ENCODE measurements around the gene MBD2. TPM values are rescaled to one million over a fixed set of nuclear protein-coding genes. Genes with fewer than 3 reads are reported as not detected.

Gene MBD2
- total RNA-seq, 1 experiment from 2014 or later = 53.3 TPM

GRCh38 chr18:54193786-54194185 is 30.7 kb downstream of the MBD2 start:
- POLR2A ChIA-PET = no interaction called here
- in situ Hi-C loops (cut with HindIII; ENCODE audit: low pct_unique_long_range_greater_than_20kb, low sequenced_read_pairs) = no loop called here
- TF ChIP-seq TCF7L2 (IDR thresholded peaks at IDR 0.05; ENCODE audit: low read depth, low read length) (no peak), SIN3A (IDR thresholded peaks at IDR 0.05; ENCODE audit: borderline replicate concordance, insufficient read depth, low read depth, low read length) (no peak), REST (IDR thresholded peaks at IDR 0.05; ENCODE audit: insufficient read depth in 1 of 2, low read depth in 2 of 2, low read length in 1 of 2) (no peak), POLR2AphosphoS5 (IDR thresholded peaks at IDR 0.05; ENCODE audit: low read depth, low read length) (no peak)
- TF ChIP-seq, protein P1, sequence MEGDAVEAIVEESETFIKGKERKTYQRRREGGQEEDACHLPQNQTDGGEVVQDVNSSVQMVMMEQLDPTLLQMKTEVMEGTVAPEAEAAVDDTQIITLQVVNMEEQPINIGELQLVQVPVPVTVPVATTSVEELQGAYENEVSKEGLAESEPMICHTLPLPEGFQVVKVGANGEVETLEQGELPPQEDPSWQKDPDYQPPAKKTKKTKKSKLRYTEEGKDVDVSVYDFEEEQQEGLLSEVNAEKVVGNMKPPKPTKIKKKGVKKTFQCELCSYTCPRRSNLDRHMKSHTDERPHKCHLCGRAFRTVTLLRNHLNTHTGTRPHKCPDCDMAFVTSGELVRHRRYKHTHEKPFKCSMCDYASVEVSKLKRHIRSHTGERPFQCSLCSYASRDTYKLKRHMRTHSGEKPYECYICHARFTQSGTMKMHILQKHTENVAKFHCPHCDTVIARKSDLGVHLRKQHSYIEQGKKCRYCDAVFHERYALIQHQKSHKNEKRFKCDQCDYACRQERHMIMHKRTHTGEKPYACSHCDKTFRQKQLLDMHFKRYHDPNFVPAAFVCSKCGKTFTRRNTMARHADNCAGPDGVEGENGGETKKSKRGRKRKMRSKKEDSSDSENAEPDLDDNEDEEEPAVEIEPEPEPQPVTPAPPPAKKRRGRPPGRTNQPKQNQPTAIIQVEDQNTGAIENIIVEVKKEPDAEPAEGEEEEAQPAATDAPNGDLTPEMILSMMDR (IDR thresholded peaks at IDR 0.05) = no peak
- Histone ChIP-seq H3K27ac (ENCODE audit: low read length) (no peak overlapping the region), H3K4me3 (ENCODE audit: low read depth in 2 of 2, low read length in 2 of 2) (no peak overlapping the region), H3K9me3 (ENCODE audit: control insufficient read depth, insufficient read depth, low read depth, low read length) (no peaks in the 10 kb centered on the region), H3K4me1 (ENCODE audit: control insufficient read depth, insufficient read depth, low read length) (no peaks in the 10 kb centered on the region), H3K36me3 (ENCODE audit: control insufficient read depth, insufficient read depth, low read length) (no peaks in the 10 kb centered on the region), H3K27me3 (ENCODE audit: control insufficient read depth, insufficient read depth, low read length) (no peaks in the 10 kb centered on the region)
- DNase-seq (ENCODE audit: low read depth, low spot score) (no peak), ATAC-seq (no peak)
- CTCF ChIA-PET = no interaction called here
- no TSS peak for BruUV-seq (replicated peaks)
- intact Hi-C loops (cut with micrococcal nuclease; ENCODE audit: unreplicated experiment) = no loop called here

GRCh38 chr18:54192900-54193299 is 31.6 kb downstream of the MBD2 start:
- no peak for ATAC-seq
- intact Hi-C loops (cut with micrococcal nuclease; ENCODE audit: unreplicated experiment) (no loop called here), in situ Hi-C loops (cut with HindIII; ENCODE audit: low pct_unique_long_range_greater_than_20kb, low sequenced_read_pairs) (no loop called here)
- no peaks in the 10 kb centered on the region for H3K9me3 ChIP-seq (ENCODE audit: control insufficient read depth, insufficient read depth, low read depth, low read length)
- no peaks in the 10 kb centered on the region for H3K36me3 ChIP-seq (ENCODE audit: control insufficient read depth, insufficient read depth, low read length)
- ChIA-PET POLR2A (interaction anchor here (0.6 kb wide), 1 partner anchor 25 kb away, joined by 6 read pairs; no protein-coding TSS in a partner anchor), CTCF (no interaction called here)
- H3K27me3 ChIP-seq (ENCODE audit: control insufficient read depth, insufficient read depth, low read length) = no peaks in the 10 kb centered on the region
- BruUV-seq (replicated peaks) = no TSS peak
- no peak for DNase-seq (ENCODE audit: low read depth, low spot score)
- no peak overlapping the region for H3K27ac ChIP-seq (ENCODE audit: low read length)
- TF ChIP-seq TCF7L2 (IDR thresholded peaks at IDR 0.05; ENCODE audit: low read depth, low read length) (no peak), REST (IDR thresholded peaks at IDR 0.05; ENCODE audit: insufficient read depth in 1 of 2, low read depth in 2 of 2, low read length in 1 of 2) (no peak), SIN3A (IDR thresholded peaks at IDR 0.05; ENCODE audit: borderline replicate concordance, insufficient read depth, low read depth, low read length) (no peak)
- no peaks in the 10 kb centered on the region for H3K4me1 ChIP-seq (ENCODE audit: control insufficient read depth, insufficient read depth, low read length)
- H3K4me3 ChIP-seq (ENCODE audit: low read depth in 2 of 2, low read length in 2 of 2) = no peak overlapping the region
